ENCODE data around the gene PXN. TPM values are rescaled to one million over a fixed set of nuclear protein-coding genes. Genes with fewer than 3 reads are reported as not detected.

PXN gene
- total RNA-seq, 1 donor from 2014 or later: 279 TPM

- no peak for DNase-seq (ENCODE audit: extremely low read depth, low read depth, low spot score)
Observed at GRCh38 chr12:120181991-120182631, 83.4 kb downstream of the PXN start.

GRCh38 chr12:120180975-120181374 lies 84.6 kb downstream of the PXN start:
- no peak for DNase-seq (ENCODE audit: extremely low read depth, low read depth, low spot score)

- DNase-seq (ENCODE audit: extremely low read depth, low read depth, low spot score): no peak
Observed at GRCh38 chr12:120175537-120175936, 90.0 kb downstream of the PXN start.

- no peak for DNase-seq (ENCODE audit: extremely low read depth, low read depth, low spot score)
Observed at GRCh38 chr12:120175062-120175461, 90.5 kb downstream of the PXN start.

- DNase-seq (ENCODE audit: extremely low read depth, low read depth, low spot score): no peak
Observed at GRCh38 chr12:120172053-120172452, 93.5 kb downstream of the PXN start.

GRCh38 chr12:120170631-120171030 lies 94.9 kb downstream of the PXN start:
- no peak for DNase-seq (ENCODE audit: extremely low read depth, low read depth, low spot score)

- DNase-seq (ENCODE audit: extremely low read depth, low read depth, low spot score): no peak
Observed at GRCh38 chr12:120169946-120170345, 95.6 kb downstream of the PXN start.

- DNase-seq (ENCODE audit: extremely low read depth, low read depth, low spot score): no peak
Observed at GRCh38 chr12:120168337-120168736, 97.2 kb downstream of the PXN start.

- no peak for DNase-seq (ENCODE audit: extremely low read depth, low read depth, low spot score)
Observed at GRCh38 chr12:120167529-120168095, 97.9 kb downstream of the PXN start.

- no peak for DNase-seq (ENCODE audit: extremely low read depth, low read depth, low spot score)
Observed at GRCh38 chr12:120164293-120164692, 101.2 kb downstream of the PXN start.

GRCh38 chr12:120162763-120163162 lies 102.8 kb downstream of the PXN start:
- DNase-seq (ENCODE audit: extremely low read depth, low read depth, low spot score): no peak

- DNase-seq (ENCODE audit: extremely low read depth, low read depth, low spot score): no peak
Observed at GRCh38 chr12:120161852-120162251, 103.7 kb downstream of the PXN start.

Other genes starting within 250 kb of the PXN start
- 40.5 and 47.1 TPM in 2 replicates for gene RAB35, start 149.0 kb downstream of the PXN start, total RNA-seq
- 66.9 and 96.0 TPM in 2 replicates for gene GCN1, start 71.0 kb downstream of the PXN start, total RNA-seq
- 2,362 and 4,447 TPM in 2 replicates for gene RPLP0, start 64.6 kb downstream of the PXN start, total RNA-seq
- under 0.01 TPM in 2 replicates for gene RNU4-2, start 26.2 kb upstream of the PXN start, total RNA-seq
- gene RNU4-1, start 27.5 kb upstream of the PXN start, total RNA-seq: under 0.01 TPM in 2 replicates
- gene SIRT4, start 36.6 kb upstream of the PXN start, total RNA-seq: 0.24 and 0.88 TPM in 2 replicates
- gene PLA2G1B, start 62.0 kb upstream of the PXN start, total RNA-seq: not detected in 2 replicates
- not detected in 2 replicates for gene MSI1, start 103.4 kb upstream of the PXN start, total RNA-seq
- gene COX6A1, start 172.4 kb upstream of the PXN start, total RNA-seq: 455 and 459 TPM in 2 replicates
- gene TRIAP1, start 180.7 kb upstream of the PXN start, total RNA-seq: 42.4 and 76.2 TPM in 2 replicates
- 16.9 and 19.9 TPM in 2 replicates for gene GATC, start 180.7 kb upstream of the PXN start, total RNA-seq
- 77.6 and 104 TPM in 2 replicates for gene SRSF9, start 204.0 kb upstream of the PXN start, total RNA-seq
- gene DYNLL1, start 230.4 kb upstream of the PXN start, total RNA-seq: 425 and 462 TPM in 2 replicates